HepG2 (cell line): ENCODE measurements around the gene LRRC8C. TPM values are rescaled to one million over a fixed set of nuclear protein-coding genes. Genes with fewer than 3 reads are reported as not detected.

ENCODE experiments used
- ATAC-seq: fragments of 200-7000 bp; cut with Tn5 transposase; 3 replicates; pipeline ENCODE4 v1.9.1; 2020; ENCODE audit warnings: mild to moderate bottlenecking, moderate library complexity
- BruUV-seq: library from RNA; stranded (reverse); fragments of 400-500 nt; replicated peaks from 2 replicates; lab custom pipeline; 2021; lab: Mats Ljungman, UMichigan
- CTCF ChIA-PET: fragments of 300-600 bp; formaldehyde crosslinking; extraction: SDS; loops from one replicate; lab custom pipeline; 2021; ENCODE audit warnings: low total read pairs, inconsistent platforms, low intra/inter-chr PET ratio; lab: Yijun Ruan, JAX
- POLR2A ChIA-PET: fragments of 350-600 bp; sonication (Branson Sonifier 250); formaldehyde crosslinking; loops from one replicate; lab custom pipeline; 2020; ENCODE audit warnings: antibody characterized with exemption, inconsistent platforms; lab: Yijun Ruan, JAX
- DNase-seq: peaks from one replicate; pipeline ENCODE4 v3.0.0-alpha.2; 2015; ENCODE audit warnings: low spot score
- FAIRE-seq: peaks from 3 replicates; lab custom pipeline; 2011; peaks lifted over from hg19 to GRCh38; lab: Jason Lieb, UNC
- H2AFZ ChIP-seq: one replicate; pipeline ENCODE4 v1.6.1; 2011; ENCODE audit warnings: low read length, inconsistent platforms
- H3K27ac ChIP-seq: fragments of 300-600 bp; 3 replicates; pipeline ENCODE4 v1.8.0; 2011; ENCODE audit warnings: mixed run types, mild to moderate bottlenecking, mixed read lengths, low read length, inconsistent platforms; ENCODE audit not compliant: insufficient read depth; ENCODE audit errors: extremely low read length
- H3K27me3 ChIP-seq, 2 experiments: fragments of 200-600 bp in 1 of 2; 2 replicates in 1 of 2; 3 replicates in 1 of 2; pipeline versions ENCODE4 v1.6.0 to v1.8.0; 2011; ENCODE audit warnings: low read length in 2 of 2, mild to moderate bottlenecking in 2 of 2, moderate library complexity in 2 of 2, inconsistent platforms in 1 of 2; ENCODE audit not compliant: insufficient read depth in 2 of 2, control insufficient read depth in 1 of 2
- H3K36me3 ChIP-seq, 2 experiments: fragments of 200-600 bp in 1 of 2; replicated peaks in 1 of 2; 2 replicates in 1 of 2; 3 replicates in 1 of 2; pipeline versions ENCODE4 v1.5.1 to v1.8.0; 2011; ENCODE audit warnings: low read length in 2 of 2, inconsistent platforms in 1 of 2; ENCODE audit not compliant: insufficient read depth in 2 of 2, control insufficient read depth in 1 of 2
- H3K4me1 ChIP-seq: 2 replicates; pipeline ENCODE4 v1.5.1; 2012; ENCODE audit warnings: low read length, inconsistent platforms; ENCODE audit not compliant: insufficient read depth
- H3K4me2 ChIP-seq: 2 replicates; pipeline ENCODE4 v1.6.0; 2011; ENCODE audit warnings: low read depth, low read length, inconsistent platforms
- H3K4me3 ChIP-seq, 3 experiments: fragments of 200-600 bp in 1 of 3; sonication (generic), shearing (Covaris generic) in 1 of 3; replicated peaks in 1 of 3; 2 replicates each; pipeline ENCODE4 v1.5.1; 2011 to 2016; ENCODE audit warnings: low read length in 3 of 3, inconsistent platforms in 2 of 3, low read depth in 2 of 3, mild to moderate bottlenecking in 2 of 3, control low read depth in 1 of 3, mixed read lengths in 1 of 3; ENCODE audit not compliant: insufficient read depth in 1 of 3
- H3K79me2 ChIP-seq: one replicate; pipeline ENCODE4 v1.6.1; 2011; ENCODE audit warnings: low read length, inconsistent platforms; ENCODE audit not compliant: insufficient read depth
- H3K9ac ChIP-seq: 2 replicates; pipeline ENCODE4 v1.6.0; 2011; ENCODE audit warnings: mild to moderate bottlenecking, low read depth, low read length, inconsistent platforms; ENCODE audit not compliant: insufficient read depth
- H3K9me3 ChIP-seq: 2 replicates; pipeline ENCODE4 v1.5.1; 2012; ENCODE audit warnings: mild to moderate bottlenecking, low read length
- H4K20me1 ChIP-seq: 2 replicates; pipeline ENCODE4 v1.6.0; 2011; ENCODE audit warnings: inconsistent platforms, mild to moderate bottlenecking, low read length, moderate library complexity; ENCODE audit not compliant: insufficient read depth
- ATF2 ChIP-seq: sonication (generic); formaldehyde crosslinking; IDR thresholded peaks from 2 replicates; pipeline ENCODE4 v1.4.0; 2020; ENCODE audit warnings: missing genetic modification reagents
- HHEX ChIP-seq: IDR thresholded peaks from 2 replicates; pipeline ENCODE4 v1.6.1; 2016; ENCODE audit warnings: control low read depth
- HINFP ChIP-seq: sonication (generic); formaldehyde crosslinking; IDR thresholded peaks from 2 replicates; pipeline ENCODE4 v1.4.0; 2020; ENCODE audit warnings: low read depth, mild to moderate bottlenecking, missing genetic modification reagents
- MLLT10 ChIP-seq: sonication (generic); formaldehyde crosslinking; IDR thresholded peaks from 2 replicates; pipeline ENCODE4 v1.4.0; 2020; ENCODE audit warnings: missing genetic modification reagents
- POGK ChIP-seq: sonication (generic); formaldehyde crosslinking; conservative IDR thresholded peaks from 2 replicates; pipeline ENCODE4 v1.8.0; 2022; ENCODE audit warnings: mild to moderate bottlenecking, moderate library complexity, missing genetic modification reagents
- TBP ChIP-seq: sonication (generic); formaldehyde crosslinking; IDR thresholded peaks from 2 replicates; pipeline ENCODE4 v1.5.0; 2020; ENCODE audit warnings: missing genetic modification reagents
- TFDP2 ChIP-seq: sonication (generic); formaldehyde crosslinking; IDR thresholded peaks from 2 replicates; pipeline ENCODE4 v1.4.0; 2020; ENCODE audit warnings: missing genetic modification reagents
- U2AF2 ChIP-seq: fragments of 200-400 bp; formaldehyde crosslinking; IDR thresholded peaks from 2 replicates; pipeline ENCODE4 v1.6.1; 2017; ENCODE audit warnings: low read depth, mild to moderate bottlenecking, low read length
- ZBTB38 ChIP-seq: sonication (generic); formaldehyde crosslinking; IDR thresholded peaks from 2 replicates; pipeline ENCODE4 v1.5.1; 2020; ENCODE audit warnings: mild to moderate bottlenecking, missing genetic modification reagents
- ZNF225 ChIP-seq: sonication (generic); formaldehyde crosslinking; IDR thresholded peaks from 2 replicates; pipeline ENCODE4 v1.4.0; 2020; ENCODE audit warnings: mild to moderate bottlenecking, missing genetic modification reagents
- ZNF333 ChIP-seq: sonication (generic); formaldehyde crosslinking; IDR thresholded peaks from 2 replicates; pipeline ENCODE4 v1.4.0; 2020; ENCODE audit warnings: mild to moderate bottlenecking, missing genetic modification reagents, borderline replicate concordance
- ZNF512 ChIP-seq: sonication (generic); formaldehyde crosslinking; IDR thresholded peaks from 2 replicates; pipeline ENCODE4 v1.4.0; 2020; ENCODE audit warnings: mild to moderate bottlenecking, missing genetic modification reagents
- ZNF569 ChIP-seq: sonication (generic); formaldehyde crosslinking; IDR thresholded peaks from 2 replicates; pipeline ENCODE4 v1.5.0; 2020; ENCODE audit warnings: mild to moderate bottlenecking, missing genetic modification reagents, moderate library complexity, borderline replicate concordance
- ZNF580 ChIP-seq: IDR thresholded peaks from 2 replicates; pipeline ENCODE4 v1.6.1; 2016; ENCODE audit warnings: low read depth, borderline replicate concordance
- ZNF747 ChIP-seq: sonication (generic); formaldehyde crosslinking; IDR thresholded peaks from 2 replicates; pipeline ENCODE4 v1.8.1; 2023; ENCODE audit warnings: missing genetic modification reagents, mild to moderate bottlenecking, borderline replicate concordance
- WGBS: methylation state at CpG from one replicate; pipeline ENCODE4 v1.1.6; 2017; ENCODE audit warnings: low lambda C conversion rate; 5-methylcytosine and 5-hydroxymethylcytosine counted together
- in situ Hi-C: cut with HindIII; loops from 2 replicates; pipeline ENCODE4 v1.10.0; 2017; ENCODE audit warnings: low pct_unique_long_range_greater_than_20kb; ENCODE audit not compliant: extremely low pct_ligation_motif_present
- intact Hi-C: fragments of 100-400 bp; cut with micrococcal nuclease; formaldehyde crosslinking; loops from one replicate; pipeline ENCODE4 v1.10.0; 2022; ENCODE audit not compliant: unreplicated experiment
- polyA plus RNA-seq, 8 experiments: library from polyadenylated mRNA; depleted of rRNA in 3 of 8; stranded (reverse) in 7 of 8; unstranded in 1 of 8; fragments of >200 nt; fragmentation: Illumina TruSeq in 4 of 8; extraction: Trizol in 4 of 8; gene quantifications; 2 replicates each; pipeline versions ENCODE4 v1.2.1 to v1.2.3, GENCODE V29; 2011 to 2016; ENCODE audit warnings: low read depth in 4 of 8, missing spikeins in 1 of 8, mixed read lengths in 1 of 8; ENCODE audit not compliant: insufficient read depth in 1 of 8
- total RNA-seq, 5 experiments: library from RNA; depleted of rRNA; stranded (reverse); fragments of >200 nt; fragmentation: Illumina TruSeq; extraction: Trizol; gene quantifications; 2 replicates each; pipeline ENCODE4 v1.2.3, GENCODE V29; 2016; ENCODE audit warnings: low read depth in 1 of 5

Gene LRRC8C
- total and polyA plus RNA-seq, 2 of the 13 experiments (the other 11 are each of a cell fraction or from before 2014, with no cell fraction given), result 0.22 to 0.32 TPM

- TF ChIP-seq TFDP2 (CRISPR knock-in tag), result no peak
- TF ChIP-seq HINFP (CRISPR knock-in tag), result no peak
- TF ChIP-seq U2AF2, result no peak
Measured at GRCh38 chr1:89644119-89644814, 11.3 kb downstream of the LRRC8C start (continued).

GRCh38 chr1:89646259-89646658, 13.3 kb downstream of the LRRC8C start:
- no peaks in the 10 kb centered on the region for H4K20me1 ChIP-seq
- no peak for ATAC-seq
- no peaks in the 10 kb centered on the region for H3K4me1 ChIP-seq
- H3K9me3 ChIP-seq, result no peaks in the 10 kb centered on the region
- no peaks in the 10 kb centered on the region for H3K27me3 ChIP-seq
- H3K27ac ChIP-seq, result no peak overlapping the region
- H3K79me2 ChIP-seq, result no peaks in the 10 kb centered on the region
- intact Hi-C loops (no loop called here), in situ Hi-C loops (no loop called here)
- CTCF ChIA-PET, result no interaction called here
- no TSS peak for BruUV-seq
- H3K4me3 ChIP-seq, result no peak overlapping the region
- POLR2A ChIA-PET, result no interaction called here
- no peak overlapping the region for H2AFZ ChIP-seq
- no peak overlapping the region for H3K4me2 ChIP-seq
- 25% methylated on average over 1 of the region's 1 CpG for WGBS
- no peak overlapping the region for H3K9ac ChIP-seq
- no peaks in the 10 kb centered on the region for H3K36me3 ChIP-seq
- no peak for DNase-seq
- FAIRE-seq, result no peak
- TF ChIP-seq TBP, result no peak
- no peak for TF ChIP-seq ZNF569
- TF ChIP-seq HHEX, result no peak
- no peak for TF ChIP-seq ZNF747
- no peak for TF ChIP-seq ATF2 (CRISPR knock-in tag)
- TF ChIP-seq ZNF512 (CRISPR knock-in tag), result no peak
- no peak for TF ChIP-seq ZBTB38 (CRISPR knock-in tag)
- no peak for TF ChIP-seq ZNF225 (CRISPR knock-in tag)
- no peak for TF ChIP-seq POGK (CRISPR knock-in tag)
- no peak for TF ChIP-seq ZNF580
- no peak for TF ChIP-seq MLLT10 (CRISPR knock-in tag)
- no peak for TF ChIP-seq ZNF333 (CRISPR knock-in tag)
